ENCODE results near the gene SOAT1. TPM values are rescaled to one million over a fixed set of nuclear protein-coding genes. Genes with fewer than 3 reads are reported as not detected.

The SOAT1 gene
- total and polyA plus RNA-seq, 2 of the 8 experiments (the other 6 are each of a cell fraction or from before 2014, with no cell fraction given) = 2.7 to 4.7 TPM

- peak in 1 of 2 experiments; percentile 2 for DNase-seq (ENCODE audit: low read depth in 1 of 2, low spot score in 2 of 2)
- H3K18ac ChIP-seq (ENCODE audit: extremely low read depth, low read length) = peak overlapping the region; percentile 53; the same call in 1 of the 2 replicates
Measured at GRCh38 chr1:179366093-179366800, 72.7 kb downstream of the SOAT1 start.

More at GRCh38 chr1:179366093-179366800, 72.7 kb downstream of the SOAT1 start:
- Histone ChIP-seq H3K23me2 (ENCODE audit: low read depth, low read length) (no peaks in the 10 kb centered on the region; the same call in 1 of the 2 replicates), H2BK12ac (ENCODE audit: low read depth, low read length) (no peak overlapping the region), H2BK20ac (ENCODE audit: low read length) (no peak overlapping the region), H3K14ac (ENCODE audit: insufficient read length) (no peak overlapping the region), H4K5ac (ENCODE audit: insufficient read length, low read depth, low read length) (no peak overlapping the region), H2AK5ac (ENCODE audit: low read depth, low read length) (no peak overlapping the region), H3K27ac (ENCODE audit: low read depth, low read length) (peak overlapping the region; percentile 86), H3K79me2 (ENCODE audit: control insufficient read depth in 1 of 2, insufficient read depth in 2 of 2, low read length in 2 of 2) (no peaks in the 10 kb centered on the region), H4K8ac (ENCODE audit: extremely low read depth, insufficient read depth, low read length) (peak overlapping the region; percentile 58; the same call in 1 of the 2 replicates), H2BK15ac (ENCODE audit: low read length) (no peak overlapping the region), H3K9me3 (ENCODE audit: insufficient read depth in 2 of 2, low read depth in 1 of 2, low read length in 1 of 2) (no peaks in the 10 kb centered on the region), H3K27me3 (replicated peaks in 1 of 4; ENCODE audit: control insufficient read depth in 3 of 4, extremely low read depth in 1 of 4, insufficient read depth in 3 of 4, low read length in 3 of 4) (no peaks in the 10 kb centered on the region), H4K20me1 (replicated peaks in 1 of 2; ENCODE audit: control insufficient read depth in 1 of 2, insufficient read depth in 2 of 2, low read length in 2 of 2) (no peaks in the 10 kb centered on the region), H2BK5ac (ENCODE audit: low read depth, low read length) (peak overlapping the region; percentile 76; the same call in 1 of the 2 replicates), H2BK120ac (replicated peaks; ENCODE audit: low read depth, low read length) (no peak overlapping the region), H3K4me1 (replicated peaks in 1 of 4; ENCODE audit: control insufficient read depth in 3 of 4, insufficient read depth in 4 of 4, low read length in 3 of 4) (no peaks in the 10 kb centered on the region), H3K4me2 (ENCODE audit: insufficient read depth in 1 of 2, low read depth in 2 of 2, low read length in 2 of 2) (peak overlapping the region; percentile 71 to 76), H3K79me1 (ENCODE audit: low read depth, low read length) (no peaks in the 10 kb centered on the region), H4K91ac (replicated peaks; ENCODE audit: insufficient read length, low read length) (no peak overlapping the region), H3K36me3 (ENCODE audit: control insufficient read depth in 2 of 4, insufficient read depth in 4 of 4, low read length in 3 of 4) (no peaks in the 10 kb centered on the region), H3K9ac (replicated peaks in 1 of 4; ENCODE audit: extremely low read depth in 1 of 4, low read depth in 3 of 4, low read length in 3 of 4) (peak overlapping the region in 3 of 4 experiments; percentile 74 to 90 (median 75); a peak in 6 of 7 replicates), H2AFZ (ENCODE audit: low read length) (peak overlapping the region; percentile 96), H3K56ac (replicated peaks; ENCODE audit: insufficient read length, low read depth, low read length) (no peak overlapping the region), H3K4ac (replicated peaks; ENCODE audit: insufficient read length, low read depth, low read length) (no peak overlapping the region), H3K23ac (ENCODE audit: insufficient read length) (no peak overlapping the region), H3K4me3 (ENCODE audit: extremely low read depth in 1 of 4, insufficient read depth in 2 of 4, low read depth in 3 of 4, low read length in 4 of 4) (peak overlapping the region; percentile 83 to 91 (median 87))
- CTCF ChIA-PET (ENCODE audit: partially characterized antibody) = interaction anchor here (0.6 to 5.8 kb wide), 6 partner anchors 11 to 1406 kb away, joined by 3 to 34 read pairs (median 4); no protein-coding TSS in a partner anchor
- TF ChIP-seq TAF1 (IDR thresholded peaks at IDR 0.05; ENCODE audit: low read depth, low read length) (0 out of 2 replicates have a peak, but pooled peaks have one; percentile 49), KDM4A (IDR thresholded peaks at IDR 0.05; ENCODE audit: low read depth, low read length, severe bottlenecking) (peak; percentile 19), ATF2 (IDR thresholded peaks at IDR 0.05; ENCODE audit: low read length) (no peak), PHF8 (conservative IDR thresholded peaks at IDR 0.05; ENCODE audit: low read depth, low read length) (peak; percentile 52), SAP30 (IDR thresholded peaks at IDR 0.05; ENCODE audit: insufficient read depth, insufficient replicate concordance, low read length) (peak; percentile 28), SIN3A (conservative IDR thresholded peaks at IDR 0.05 in 1 of 2, IDR thresholded peaks at IDR 0.05 in 1 of 2; ENCODE audit: low read depth in 1 of 2, low read length in 2 of 2) (0 out of 4 replicates have a peak, but pooled peaks have one; percentile 34 to 42), HDAC2 (IDR thresholded peaks at IDR 0.05; ENCODE audit: borderline replicate concordance in 1 of 2, low read depth in 2 of 2, low read length in 2 of 2) (peak in 1 of 2 experiments; percentile 60; a peak in 3 of 4 replicates), CBX8 (IDR thresholded peaks at IDR 0.05; ENCODE audit: borderline replicate concordance, low read depth, low read length) (no peak)
- no peak for FAIRE-seq
- 15% methylated on average over 25 of the region's 28 CpGs; no CpG with 5 or more reads in 1 of the 2 experiments for WGBS, 2 experiments (ENCODE audit: extremely low coverage in 1 of 2, insufficient coverage in 1 of 2, insufficient read length in 1 of 2, insufficient replicate concordance in 2 of 2, low coverage in 1 of 2, low lambda C conversion rate in 2 of 2, missing lambda C conversion rate in 1 of 2)
- POLR2A ChIA-PET (ENCODE audit: partially characterized antibody) = interaction anchor here (0.5 to 1.2 kb wide), 2 partner anchors 15 to 256 kb away, joined by 3 read pairs; no protein-coding TSS in a partner anchor
